ENCODE results near the gene JPH2.

GRCh38 chr20:44219791-44220190, 32.8 kb upstream of the JPH2 start:
- TF ChIP-seq CTCF (IDR thresholded peaks at IDR 0.05) (no peak), POLR2AphosphoS5 (IDR thresholded peaks at IDR 0.05) (no peak), POLR2A (IDR thresholded peaks at IDR 0.05) (no peak)
